GM18868 (cell line): ENCODE measurements around the gene INAFM2.

Experiments used
- ATAC-seq: cut with Tn5 transposase; IDR thresholded peaks from one replicate; pipeline ENCODE4 v1.9.1; 2021; ENCODE audit warnings: mild to moderate bottlenecking, moderate library complexity; ENCODE audit not compliant: unreplicated experiment

The INAFM2 gene

DNA sequence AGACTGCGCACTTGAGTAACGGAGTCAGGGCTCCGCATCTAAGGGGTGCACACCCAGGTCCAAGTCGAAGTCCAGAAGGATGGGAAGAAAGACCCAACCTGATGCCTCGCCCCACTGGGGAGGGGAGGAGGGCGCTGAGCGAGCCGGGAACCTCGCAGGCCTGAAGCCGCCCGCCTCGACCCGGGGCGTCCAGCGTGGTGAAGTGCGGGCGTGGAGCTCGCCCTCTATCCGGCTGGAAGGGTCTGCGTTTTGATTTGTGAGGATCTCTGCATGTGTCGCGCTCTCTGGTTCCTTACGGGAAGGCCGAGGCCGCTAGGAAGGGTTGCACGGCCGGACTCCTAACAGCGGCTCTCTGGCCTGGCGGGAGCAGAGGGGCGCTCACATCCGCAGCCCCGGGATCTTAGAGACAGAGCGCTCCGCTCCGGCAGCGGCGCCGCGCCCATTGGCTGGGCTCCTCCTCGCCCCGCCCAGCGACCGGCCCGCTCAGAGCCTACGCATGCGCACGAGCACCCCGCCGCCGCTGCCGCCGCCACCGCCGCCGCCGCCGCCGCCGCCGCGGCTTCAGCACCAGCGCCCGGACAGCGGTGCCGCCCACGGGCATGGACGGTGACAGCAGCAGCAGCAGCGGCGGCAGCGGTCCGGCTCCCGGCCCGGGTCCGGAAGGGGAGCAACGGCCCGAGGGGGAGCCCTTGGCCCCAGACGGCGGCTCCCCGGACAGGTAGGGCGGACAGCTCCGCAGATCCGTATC lies 34.4 kb downstream of the INAFM2 start, which contains the start of gene DISP2:
TSS of gene DISP2 (plus strand) at position 497 of the 748 bp plus-strand sequence. CDS start at position 600, 103 bp downstream.
- peak; percentile 81 for ATAC-seq

DNA sequence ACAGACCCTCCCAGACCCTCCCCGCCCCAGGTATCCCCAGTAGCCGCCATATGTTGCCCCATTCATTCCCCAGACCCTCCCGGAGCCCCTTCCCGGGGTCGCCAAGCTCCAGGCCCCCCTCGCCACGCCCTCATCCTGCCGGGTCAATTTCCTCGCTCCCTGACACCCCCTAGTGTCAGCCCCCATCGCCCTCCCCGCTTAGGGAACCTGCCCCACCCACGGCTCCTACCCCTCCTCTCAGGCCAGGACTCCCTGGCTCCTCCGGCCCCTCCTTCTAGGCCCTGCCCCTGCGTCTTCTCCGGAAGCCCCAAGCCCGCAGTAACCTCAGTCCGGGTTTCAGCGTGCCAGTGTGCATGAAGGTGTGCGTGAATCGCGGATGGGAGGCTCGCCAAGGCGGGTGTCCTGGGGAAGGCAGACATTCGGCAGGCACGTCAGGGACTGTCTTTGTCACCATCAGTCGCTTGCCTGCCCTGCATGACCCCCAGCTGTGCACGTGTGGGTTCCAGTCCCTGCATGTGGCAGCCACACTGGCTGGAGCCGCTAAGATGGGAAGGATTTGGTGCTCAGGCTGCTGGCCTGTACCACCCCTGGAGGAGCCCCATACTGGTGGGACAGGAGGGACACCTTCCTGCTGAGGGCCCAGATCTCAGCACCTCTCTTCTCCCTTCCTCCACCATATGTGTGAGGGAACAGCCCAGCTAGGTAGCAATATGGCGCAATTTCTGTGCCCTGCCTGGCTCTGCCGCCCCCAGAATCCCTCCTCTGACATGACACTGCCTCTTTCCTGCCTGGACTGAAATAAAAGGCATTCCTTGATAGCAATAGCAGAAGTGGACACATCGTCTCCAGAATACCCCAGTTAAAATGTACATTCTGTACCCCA lies 35.2 kb downstream of the INAFM2 start:
- peak; percentile 6 for ATAC-seq

DNA sequence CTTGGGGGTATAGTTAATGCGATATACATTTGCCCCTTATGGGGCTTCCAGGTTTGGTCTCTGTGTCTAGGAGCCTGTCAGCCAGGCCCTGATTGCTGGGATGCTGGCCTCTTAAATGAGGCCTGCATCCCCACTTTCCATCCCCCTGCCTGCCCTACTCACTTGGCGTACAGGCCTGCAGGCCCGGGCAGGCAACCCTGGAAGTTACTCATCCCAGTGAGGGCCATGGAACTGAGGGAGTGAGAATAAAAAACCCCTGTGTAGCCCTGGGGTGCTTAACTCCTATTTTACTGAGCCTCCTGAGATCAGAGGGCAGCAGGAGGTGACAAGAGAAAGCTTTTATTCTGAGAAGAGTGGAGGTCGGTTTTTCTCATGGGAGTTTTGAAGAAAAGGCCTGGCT lies 36.5 kb downstream of the INAFM2 start:
- ATAC-seq: no peak

DNA sequence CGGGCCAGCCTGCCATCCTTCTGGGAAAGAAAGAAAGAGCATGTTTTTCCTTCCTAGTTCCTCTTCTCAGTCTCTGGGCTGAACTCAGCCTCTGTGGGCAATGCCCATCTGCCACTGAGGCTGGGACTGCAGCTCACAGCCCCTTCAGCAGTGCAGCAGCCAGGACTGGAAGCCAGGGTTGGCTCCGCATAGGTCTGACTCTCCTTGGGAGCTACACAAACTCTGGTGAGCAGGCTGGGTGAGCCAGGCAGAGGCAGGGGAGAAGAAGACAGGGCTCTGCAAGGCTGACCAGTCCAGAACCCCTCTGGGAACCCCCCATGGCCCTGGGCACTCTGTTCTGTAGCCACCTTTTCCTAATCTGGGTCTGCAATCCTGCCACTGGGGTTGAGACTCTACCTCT lies 38.1 kb downstream of the INAFM2 start:
- ATAC-seq: no peak

DNA sequence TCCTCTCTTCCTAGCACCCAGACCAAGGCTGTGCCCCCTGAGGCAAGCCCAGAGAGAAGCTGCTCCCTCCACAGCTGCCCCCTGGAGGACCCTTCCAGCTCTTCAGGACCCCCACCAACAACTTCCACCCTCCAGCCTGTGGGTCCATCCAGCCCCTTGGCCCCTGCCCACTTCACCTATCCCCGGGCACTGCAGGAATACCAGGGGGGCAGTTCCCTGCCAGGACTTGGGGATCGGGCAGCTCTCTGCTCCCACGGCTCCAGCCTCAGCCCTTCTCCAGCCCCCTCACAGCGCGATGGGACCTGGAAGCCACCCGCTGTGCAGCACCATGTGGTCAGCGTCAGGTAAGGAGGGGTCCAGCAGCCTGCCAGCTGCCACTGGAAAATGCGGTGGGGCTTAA lies 40.1 kb downstream of the INAFM2 start:
- ATAC-seq: no peak

DNA sequence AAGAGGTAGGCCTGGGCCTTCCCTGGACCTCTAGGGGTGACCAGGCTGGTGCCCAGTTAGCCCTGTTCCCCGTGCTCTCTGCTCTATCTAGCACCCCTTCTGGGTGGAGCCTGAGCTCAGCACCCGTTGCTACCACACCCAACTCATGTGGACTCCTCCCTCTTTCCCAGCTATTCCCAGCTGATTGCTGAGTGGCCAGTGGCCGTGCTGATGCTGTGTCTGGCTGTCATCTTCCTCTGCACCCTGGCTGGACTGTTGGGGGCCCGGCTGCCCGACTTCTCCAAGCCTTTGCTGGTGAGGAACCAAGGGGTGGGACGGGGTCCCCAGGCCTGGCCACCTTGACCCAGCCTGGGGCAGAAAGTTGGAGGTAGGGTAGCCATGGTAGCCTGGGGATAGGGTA lies 40.8 kb downstream of the INAFM2 start:
- no peak for ATAC-seq

DNA sequence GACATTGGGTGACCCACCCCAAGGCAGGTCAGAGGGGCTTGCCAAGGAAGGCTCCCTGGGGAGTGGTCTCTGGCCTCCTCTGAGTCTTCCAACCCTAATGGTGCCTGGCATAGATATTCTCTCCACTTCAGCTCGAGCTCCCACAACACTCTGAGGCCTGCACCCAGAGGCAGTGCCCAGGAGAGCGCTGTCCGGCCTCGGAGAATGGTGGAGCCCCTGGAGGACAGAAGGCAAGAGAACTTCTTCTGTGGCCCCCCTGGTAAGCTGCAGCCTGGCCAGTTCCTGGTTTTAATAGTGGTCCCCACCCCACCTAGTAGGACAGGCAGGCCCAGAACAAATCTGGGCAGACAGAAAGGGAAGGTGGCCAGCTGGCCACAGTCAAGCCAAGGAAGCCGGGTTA lies 41.5 kb downstream of the INAFM2 start:
- ATAC-seq: no peak

DNA sequence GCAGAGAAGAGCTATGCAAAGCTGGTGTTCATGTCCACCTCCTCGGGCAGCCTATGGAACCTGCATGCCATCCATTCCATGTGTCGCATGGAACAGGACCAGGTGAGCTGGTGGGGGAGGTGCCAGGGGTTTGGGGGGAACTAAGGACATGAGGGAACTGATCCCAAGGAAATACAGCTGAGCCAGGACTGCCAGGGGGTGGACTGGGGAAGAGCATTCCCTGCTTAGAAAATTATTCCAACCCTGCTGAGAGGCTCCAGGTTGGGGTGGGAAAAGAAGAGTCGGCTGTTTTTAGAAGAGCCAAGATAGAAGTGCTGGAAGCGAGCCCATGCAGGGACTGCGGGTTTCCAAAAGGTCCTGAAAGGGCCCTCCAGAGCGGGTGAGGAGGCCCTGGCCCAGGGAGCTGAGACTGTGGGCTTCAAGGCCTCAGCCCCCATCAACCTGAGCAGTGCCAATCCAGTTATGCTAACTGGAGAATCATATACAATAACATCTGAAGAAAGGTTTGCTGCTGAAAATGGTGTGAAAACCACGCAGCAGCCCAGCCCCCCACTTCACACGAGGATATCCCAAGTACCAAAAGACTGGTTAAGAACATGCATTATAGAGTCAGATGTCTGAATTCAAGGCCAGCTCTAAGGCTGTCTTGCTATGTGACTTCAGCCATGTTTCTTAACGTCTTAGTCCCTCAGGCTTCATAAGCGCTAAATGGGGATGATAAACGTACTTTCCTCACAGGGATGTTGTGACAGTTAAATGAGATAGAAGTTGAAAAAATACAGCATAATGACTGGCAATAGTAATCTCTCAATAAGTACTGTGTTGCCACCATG lies 42.3 kb downstream of the INAFM2 start:
- no peak for ATAC-seq

DNA sequence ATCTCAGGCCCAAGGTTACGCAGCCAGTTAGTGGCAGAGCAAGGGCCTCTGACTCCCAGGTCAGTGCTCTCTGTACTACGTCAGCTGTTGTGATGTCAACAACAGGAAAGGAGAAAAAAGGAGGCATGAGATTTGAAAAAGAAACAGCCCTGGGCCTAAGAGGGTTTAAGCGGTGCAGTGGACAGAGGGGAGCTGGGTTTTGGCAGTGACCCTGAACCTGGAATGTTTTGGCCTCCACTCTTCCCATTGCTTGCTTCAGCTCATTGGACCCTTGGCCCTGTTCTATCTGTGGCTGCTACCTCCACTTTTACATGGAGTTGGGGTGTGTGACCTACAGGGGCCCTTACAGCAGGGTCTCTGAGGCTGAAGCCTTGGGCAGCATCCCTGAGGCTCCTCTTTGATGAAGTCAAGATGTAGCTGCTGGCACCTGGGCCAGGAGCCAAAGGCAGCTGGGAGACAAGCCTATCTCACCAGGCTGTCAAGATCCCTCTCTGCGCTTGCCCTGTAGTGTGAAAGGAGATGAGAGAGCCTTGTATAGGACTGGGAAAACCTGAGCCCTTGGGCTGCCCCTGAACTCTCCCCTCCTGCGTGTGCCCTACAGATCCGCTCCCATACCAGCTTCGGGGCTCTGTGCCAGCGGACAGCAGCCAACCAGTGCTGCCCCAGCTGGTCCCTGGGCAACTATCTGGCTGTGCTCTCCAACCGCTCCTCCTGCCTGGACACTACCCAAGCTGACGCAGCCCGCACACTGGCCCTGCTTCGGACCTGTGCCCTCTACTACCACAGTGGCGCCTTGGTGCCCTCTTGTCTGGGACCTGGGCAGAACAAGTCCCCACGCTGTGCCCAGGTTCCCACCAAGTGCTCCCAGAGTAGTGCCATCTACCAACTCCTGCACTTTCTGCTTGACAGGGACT lies 43.2 kb downstream of the INAFM2 start:
- no peak for ATAC-seq

DNA sequence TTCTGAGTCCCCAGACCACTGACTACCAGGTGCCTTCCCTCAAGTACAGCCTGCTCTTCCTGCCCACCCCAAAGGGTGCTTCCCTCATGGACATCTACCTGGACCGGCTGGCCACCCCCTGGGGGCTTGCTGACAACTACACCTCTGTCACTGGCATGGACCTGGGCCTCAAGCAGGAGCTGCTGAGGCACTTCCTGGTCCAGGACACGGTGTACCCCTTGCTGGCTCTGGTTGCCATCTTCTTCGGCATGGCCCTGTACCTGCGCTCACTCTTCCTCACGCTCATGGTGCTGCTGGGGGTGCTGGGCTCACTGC lies 43.8 kb downstream of the INAFM2 start:
- no peak for ATAC-seq

DNA sequence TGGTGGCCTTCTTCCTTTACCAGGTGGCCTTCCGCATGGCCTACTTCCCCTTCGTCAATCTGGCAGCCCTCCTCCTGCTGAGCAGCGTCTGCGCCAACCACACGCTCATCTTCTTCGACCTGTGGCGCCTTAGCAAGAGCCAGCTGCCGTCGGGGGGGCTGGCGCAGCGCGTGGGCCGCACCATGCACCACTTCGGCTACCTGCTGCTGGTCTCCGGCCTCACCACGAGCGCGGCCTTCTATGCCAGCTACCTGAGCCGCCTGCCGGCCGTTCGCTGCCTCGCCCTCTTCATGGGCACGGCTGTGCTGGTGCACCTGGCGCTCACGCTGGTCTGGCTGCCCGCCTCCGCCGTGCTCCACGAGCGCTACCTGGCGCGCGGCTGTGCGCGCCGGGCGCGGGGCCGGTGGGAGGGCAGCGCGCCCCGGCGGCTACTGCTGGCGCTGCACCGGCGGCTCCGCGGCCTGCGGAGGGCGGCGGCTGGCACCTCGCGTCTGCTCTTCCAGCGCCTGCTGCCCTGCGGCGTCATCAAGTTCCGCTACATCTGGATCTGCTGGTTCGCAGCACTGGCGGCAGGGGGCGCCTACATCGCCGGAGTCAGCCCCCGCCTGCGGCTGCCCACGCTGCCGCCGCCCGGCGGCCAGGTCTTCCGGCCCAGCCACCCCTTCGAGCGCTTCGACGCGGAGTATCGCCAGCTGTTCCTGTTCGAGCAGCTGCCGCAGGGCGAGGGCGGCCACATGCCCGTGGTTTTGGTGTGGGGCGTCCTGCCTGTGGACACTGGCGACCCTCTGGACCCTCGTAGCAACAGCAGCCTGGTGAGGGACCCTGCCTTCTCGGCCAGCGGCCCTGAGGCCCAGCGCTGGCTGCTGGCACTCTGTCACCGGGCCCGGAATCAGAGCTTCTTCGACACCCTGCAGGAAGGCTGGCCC lies 44.5 kb downstream of the INAFM2 start:
- ATAC-seq: peak; percentile 88

DNA sequence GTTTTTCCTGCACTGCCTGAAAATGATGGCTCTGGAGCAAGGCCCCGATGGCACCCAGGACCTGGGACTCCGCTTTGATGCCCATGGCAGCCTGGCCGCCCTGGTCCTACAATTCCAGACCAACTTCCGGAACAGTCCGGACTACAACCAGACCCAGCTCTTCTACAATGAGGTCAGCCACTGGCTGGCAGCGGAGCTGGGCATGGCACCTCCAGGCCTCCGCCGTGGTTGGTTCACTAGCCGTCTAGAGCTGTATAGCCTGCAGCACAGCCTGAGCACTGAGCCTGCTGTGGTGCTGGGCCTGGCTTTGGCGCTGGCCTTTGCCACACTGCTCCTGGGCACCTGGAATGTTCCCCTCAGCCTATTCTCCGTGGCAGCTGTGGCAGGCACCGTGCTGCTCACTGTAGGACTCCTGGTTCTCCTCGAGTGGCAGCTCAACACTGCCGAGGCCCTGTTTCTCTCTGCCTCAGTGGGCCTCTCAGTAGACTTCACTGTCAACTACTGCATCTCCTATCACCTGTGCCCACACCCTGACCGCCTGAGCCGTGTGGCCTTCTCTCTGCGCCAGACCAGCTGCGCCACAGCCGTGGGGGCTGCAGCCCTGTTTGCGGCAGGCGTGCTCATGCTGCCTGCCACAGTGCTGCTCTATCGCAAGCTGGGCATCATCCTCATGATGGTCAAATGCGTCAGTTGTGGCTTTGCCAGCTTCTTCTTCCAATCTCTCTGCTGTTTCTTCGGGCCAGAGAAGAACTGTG lies 45.4 kb downstream of the INAFM2 start:
- no peak for ATAC-seq

DNA sequence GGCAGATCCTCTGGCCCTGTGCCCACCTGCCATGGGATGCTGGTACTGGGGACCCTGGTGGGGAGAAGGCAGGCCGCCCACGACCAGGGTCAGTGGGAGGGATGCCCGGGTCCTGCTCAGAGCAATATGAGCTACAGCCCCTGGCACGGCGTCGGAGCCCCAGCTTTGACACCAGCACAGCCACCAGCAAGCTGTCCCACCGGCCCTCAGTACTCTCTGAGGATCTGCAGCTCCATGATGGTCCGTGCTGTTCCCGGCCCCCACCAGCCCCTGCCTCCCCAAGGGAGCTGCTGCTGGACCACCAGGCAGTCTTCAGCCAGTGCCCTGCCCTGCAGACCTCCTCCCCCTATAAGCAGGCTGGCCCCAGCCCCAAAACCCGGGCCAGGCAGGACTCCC lies 46.0 kb downstream of the INAFM2 start:
- ATAC-seq: no peak

DNA sequence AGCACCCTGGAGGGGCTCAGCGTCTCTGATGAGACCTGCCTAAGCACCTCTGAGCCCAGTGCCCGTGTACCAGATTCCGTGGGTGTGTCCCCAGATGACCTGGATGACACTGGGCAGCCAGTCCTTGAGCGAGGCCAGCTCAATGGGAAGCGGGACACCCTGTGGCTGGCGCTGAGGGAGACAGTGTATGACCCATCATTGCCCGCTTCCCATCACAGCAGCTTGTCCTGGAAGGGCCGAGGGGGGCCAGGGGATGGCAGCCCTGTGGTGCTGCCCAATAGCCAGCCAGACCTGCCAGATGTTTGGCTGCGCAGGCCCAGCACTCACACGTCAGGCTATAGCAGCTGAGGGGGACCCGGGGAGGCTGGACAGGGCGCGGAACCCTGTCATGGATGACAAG lies 46.5 kb downstream of the INAFM2 start:
- no peak for ATAC-seq

DNA sequence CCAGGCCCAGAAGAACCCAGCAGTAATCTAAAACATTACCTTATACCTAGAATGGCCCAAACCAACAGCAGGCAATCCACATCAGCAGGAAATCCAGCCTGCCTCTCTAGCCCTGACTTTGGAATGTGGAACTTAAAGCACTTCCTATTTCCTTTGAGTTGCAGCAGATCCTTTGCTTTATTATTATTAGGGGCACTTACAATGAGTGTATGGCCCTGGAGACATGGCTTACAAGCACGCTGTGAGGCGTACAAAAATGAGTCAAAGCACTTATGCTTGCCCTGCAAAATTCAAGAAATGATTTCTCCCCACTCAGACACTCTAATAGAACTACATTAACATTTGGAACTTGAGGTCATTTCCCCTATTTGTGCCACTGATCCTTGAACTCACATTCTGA lies 49.5 kb downstream of the INAFM2 start:
- no peak for ATAC-seq
